OCI-M2 (cell line): ENCODE data around the gene IPP.
"Not testable (repeated sequence)": the region's sequence is repeated elsewhere in the genome, so short reads cannot be mapped to it uniquely, and the experiment has no call there.

ENCODE experiments used
- DNase-seq: peaks from one replicate; lab custom pipeline; 2025; ENCODE audit not compliant: unreplicated experiment; lab: John Stamatoyannopoulos, UW

Gene IPP

GRCh38 chr1:45746922-45747321 lies 3.5 kb downstream of the IPP start:
- no peak for DNase-seq

GRCh38 chr1:45739641-45740156 lies 10.8 kb downstream of the IPP start:
- DNase-seq, result not testable (repeated sequence)

GRCh38 chr1:45739137-45739536 lies 11.3 kb downstream of the IPP start:
- no peak for DNase-seq

- no peak for DNase-seq
These were observed 19.6 kb downstream of the IPP start for GRCh38 chr1:45730780-45731319.

- no peak for DNase-seq
These were observed 20.2 kb downstream of the IPP start for GRCh38 chr1:45730075-45730779.

- DNase-seq, result not testable (repeated sequence)
These were observed 24.4 kb downstream of the IPP start for GRCh38 chr1:45726007-45726406.

GRCh38 chr1:45723248-45723930 lies 27.1 kb downstream of the IPP start:
- DNase-seq, result no peak

- DNase-seq, result no peak
These were observed 27.6 kb downstream of the IPP start for GRCh38 chr1:45722809-45723208.

- DNase-seq, result no peak
These were observed 29.2 kb downstream of the IPP start for GRCh38 chr1:45721207-45721606.

- no peak for DNase-seq
These were observed 32.2 kb downstream of the IPP start for GRCh38 chr1:45718289-45718688.

- DNase-seq, result not testable (repeated sequence)
These were observed 33.1 kb downstream of the IPP start for GRCh38 chr1:45717386-45717785.

GRCh38 chr1:45716700-45717099 lies 33.8 kb downstream of the IPP start:
- DNase-seq, result no peak

- DNase-seq, result no peak
These were observed 36.7 kb downstream of the IPP start for GRCh38 chr1:45713711-45714110.

- DNase-seq, result no peak
These were observed 45.8 kb downstream of the IPP start for GRCh38 chr1:45704637-45705036.

GRCh38 chr1:45694823-45695222 lies 55.6 kb downstream of the IPP start:
- no peak for DNase-seq

GRCh38 chr1:45693811-45694210 lies 56.6 kb downstream of the IPP start:
- DNase-seq, result not testable (repeated sequence)

- DNase-seq, result peak; percentile 43
These were observed 62.4 kb downstream of the IPP start, which contains the start of gene TMEM69 for GRCh38 chr1:45687754-45688740. TSS of gene TMEM69 (plus strand) at chr1:45688181. CDS start at chr1:45691069, 2,888 bp downstream.

GRCh38 chr1:45687014-45687753 lies 63.3 kb downstream of the IPP start:
- DNase-seq, result peak; percentile 87

- peak; percentile 70 for DNase-seq
These were observed 64.0 kb downstream of the IPP start, which contains the start of gene GPBP1L1 for GRCh38 chr1:45686288-45687013. TSS of gene GPBP1L1 (minus strand) at chr1:45686533. CDS start at chr1:45659087, 27,446 bp downstream.

GRCh38 chr1:45686015-45686287 lies 64.5 kb downstream of the IPP start:
- no peak for DNase-seq
